Posterior cingulate gyrus (tissue), 11 donors: Measurements from ENCODE around the gene KCNIP4.
A peak's percentile ranks its signal among the peaks of the same experiment; 100 is the strongest.

Source experiments
- DNase-seq, 10 donors: peaks; one replicate each; pipeline versions ENCODE4 v3.0.0 to v3.0.0-alpha.2; 2020 to 2021; ENCODE audit warnings: mixed read lengths in 3 of 10
- intact Hi-C: fragments of 100-400 bp; cut with DNase I; formaldehyde crosslinking; loops from one replicate; pipeline ENCODE4 v1.15.1; 2023

The KCNIP4 gene

GRCh38 chr4:21628116-21628670, 320.4 kb downstream of the KCNIP4 start:
- no peak for DNase-seq
- intact Hi-C loops = no loop called here

GRCh38 chr4:21625447-21625846, 323.1 kb downstream of the KCNIP4 start:
- no peak for DNase-seq
- intact Hi-C loops = no loop called here

- no peak for DNase-seq
- intact Hi-C loops = no loop called here
These were observed 343.6 kb downstream of the KCNIP4 start for GRCh38 chr4:21605006-21605405.

GRCh38 chr4:21596521-21596920, 352.1 kb downstream of the KCNIP4 start:
- no peak for DNase-seq
- intact Hi-C loops = no loop called here

- intact Hi-C loops = no loop called here
- DNase-seq = no peak
These were observed 354.9 kb downstream of the KCNIP4 start for GRCh38 chr4:21593671-21594001.

- intact Hi-C loops = no loop called here
- no peak for DNase-seq
These were observed 355.5 kb downstream of the KCNIP4 start for GRCh38 chr4:21592970-21593670.

- intact Hi-C loops = no loop called here
- DNase-seq = no peak
These were observed 371.5 kb downstream of the KCNIP4 start for GRCh38 chr4:21577056-21577455.

GRCh38 chr4:21571100-21571499, 377.5 kb downstream of the KCNIP4 start:
- intact Hi-C loops = no loop called here
- peak in 1 of 10 donors; percentile 33 for DNase-seq

- intact Hi-C loops = no loop called here
- DNase-seq = no peak
These were observed 378.9 kb downstream of the KCNIP4 start for GRCh38 chr4:21569638-21570037.

- no peak for DNase-seq
- intact Hi-C loops = no loop called here
These were observed 393.5 kb downstream of the KCNIP4 start for GRCh38 chr4:21555083-21555482.

- intact Hi-C loops = no loop called here
- DNase-seq = no peak
These were observed 394.1 kb downstream of the KCNIP4 start for GRCh38 chr4:21554500-21554899.

GRCh38 chr4:21554066-21554465, 394.5 kb downstream of the KCNIP4 start:
- DNase-seq = no peak
- intact Hi-C loops = no loop called here

GRCh38 chr4:21552455-21552854, 396.1 kb downstream of the KCNIP4 start:
- intact Hi-C loops = no loop called here

GRCh38 chr4:21544955-21545354, 403.6 kb downstream of the KCNIP4 start:
- no peak for DNase-seq
- intact Hi-C loops = no loop called here

More at GRCh38 chr4:21552455-21552854, 396.1 kb downstream of the KCNIP4 start:
- no peak for DNase-seq

- no peak for DNase-seq
- intact Hi-C loops = no loop called here
These were observed 404.2 kb downstream of the KCNIP4 start for GRCh38 chr4:21544415-21544814.

GRCh38 chr4:21543514-21543913, 405.1 kb downstream of the KCNIP4 start:
- intact Hi-C loops = no loop called here
- DNase-seq = no peak

GRCh38 chr4:21535898-21536297, 412.7 kb downstream of the KCNIP4 start:
- no peak for DNase-seq
- intact Hi-C loops = no loop called here

- DNase-seq = no peak
- intact Hi-C loops = no loop called here
These were observed 417.5 kb downstream of the KCNIP4 start for GRCh38 chr4:21531048-21531447.

- intact Hi-C loops = no loop called here
- DNase-seq = no peak
These were observed 419.4 kb downstream of the KCNIP4 start for GRCh38 chr4:21529214-21529613.

- intact Hi-C loops = no loop called here
- no peak for DNase-seq
These were observed 426.3 kb downstream of the KCNIP4 start for GRCh38 chr4:21522296-21522695.

- intact Hi-C loops = loop anchor here (10.0 kb wide), 1 partner anchor 868 kb away; no protein-coding TSS in a partner anchor
- no peak for DNase-seq
These were observed 431.3 kb downstream of the KCNIP4 start for GRCh38 chr4:21517126-21517859.
